ENCODE results near the gene KLF11. TPM values are rescaled to one million over a fixed set of nuclear protein-coding genes. Genes with fewer than 3 reads are reported as not detected.

KLF11 gene
- total and polyA plus RNA-seq, 9 donors = 21.6 to 45.3 (median 31.4) TPM

- DNase-seq = no peak
- Histone ChIP-seq H3K4me3 (no peak overlapping the region), H3K27ac (no peak overlapping the region), H3K27me3 (no peaks in the 10 kb centered on the region), H3K4me1 (ENCODE audit: insufficient read depth) (peaks cover 12% of the 10 kb centered on the region), H3K9me3 (no peaks in the 10 kb centered on the region), H3K36me3 (no peaks in the 10 kb centered on the region)
- 86 to 91% (median 88%) methylated on average over 12 to 14 of the region's 14 CpGs for WGBS, 3 donors
- intact Hi-C loops (cut with DNase I) = no loop called here
- no peak for TF ChIP-seq CTCF (IDR thresholded peaks at IDR 0.05)
- no peak for TF ChIP-seq EP300 (IDR thresholded peaks at IDR 0.05)
- TF ChIP-seq POLR2A (IDR thresholded peaks at IDR 0.05) = no peak
Measured at GRCh38 chr2:10033251-10034006, 9.9 kb upstream of the KLF11 start.

- H3K36me3 ChIP-seq = no peaks in the 10 kb centered on the region
- no peak overlapping the region for H3K4me3 ChIP-seq
- no peak for DNase-seq
- intact Hi-C loops (cut with DNase I) = no loop called here
- no peak for TF ChIP-seq CTCF (IDR thresholded peaks at IDR 0.05)
- no peak for TF ChIP-seq EP300 (IDR thresholded peaks at IDR 0.05)
- TF ChIP-seq POLR2A (IDR thresholded peaks at IDR 0.05) = no peak
- no peak overlapping the region for H3K27ac ChIP-seq
- peaks cover 12% of the 10 kb centered on the region for H3K4me1 ChIP-seq (ENCODE audit: insufficient read depth)
- no peaks in the 10 kb centered on the region for H3K27me3 ChIP-seq
- WGBS, 3 donors = 46 to 54% (median 52%) methylated on average over 12 of the region's 12 CpGs
- H3K9me3 ChIP-seq = no peaks in the 10 kb centered on the region
Measured at GRCh38 chr2:10034333-10035052, 8.9 kb upstream of the KLF11 start.

GRCh38 chr2:10035053-10035422, 8.3 kb upstream of the KLF11 start:
- Histone ChIP-seq H3K9me3 (no peaks in the 10 kb centered on the region), H3K27ac (no peak overlapping the region), H3K4me3 (no peak overlapping the region), H3K36me3 (no peaks in the 10 kb centered on the region), H3K4me1 (ENCODE audit: insufficient read depth) (peaks cover 15% of the 10 kb centered on the region), H3K27me3 (no peaks in the 10 kb centered on the region)
- intact Hi-C loops (cut with DNase I) = no loop called here
- DNase-seq = no peak
- 69 to 85% (median 79%) methylated on average over 3 of the region's 3 CpGs for WGBS, 3 donors
- TF ChIP-seq EP300 (IDR thresholded peaks at IDR 0.05) (no peak), CTCF (IDR thresholded peaks at IDR 0.05) (no peak), POLR2A (IDR thresholded peaks at IDR 0.05) (no peak)

- Histone ChIP-seq H3K4me3 (no peak overlapping the region), H3K4me1 (ENCODE audit: insufficient read depth) (peaks cover 18% of the 10 kb centered on the region), H3K9me3 (no peaks in the 10 kb centered on the region), H3K36me3 (no peaks in the 10 kb centered on the region), H3K27me3 (no peaks in the 10 kb centered on the region), H3K27ac (no peak overlapping the region)
- TF ChIP-seq EP300 (IDR thresholded peaks at IDR 0.05) (no peak), CTCF (IDR thresholded peaks at IDR 0.05) (no peak), POLR2A (IDR thresholded peaks at IDR 0.05) (no peak)
- WGBS, 3 donors = 67 to 84% (median 78%) methylated on average over 5 of the region's 5 CpGs
- intact Hi-C loops (cut with DNase I) = no loop called here
- no peak for DNase-seq
Measured at GRCh38 chr2:10035633-10036032, 7.7 kb upstream of the KLF11 start.

Measured in ovary (tissue), 9 donors.